SJCRH30 (cell line): ENCODE measurements around the gene ECEL1. TPM values are rescaled to one million over a fixed set of nuclear protein-coding genes. Genes with fewer than 3 reads are reported as not detected.

Source experiments
- DNase-seq, 2 experiments: peaks; one replicate each; pipeline ENCODE4 v3.0.0-alpha.2; 2015 to 2020
- H3K27ac ChIP-seq: fragments of 250-450 bp; sonication (Bioruptor Pico); 2 replicates; pipeline ENCODE4 v1.5.1; 2020; ENCODE audit warnings: mild to moderate bottlenecking, moderate library complexity
- H3K27me3 ChIP-seq: fragments of 250-450 bp; sonication (Bioruptor Pico); 2 replicates; pipeline ENCODE4 v1.5.1; 2020; ENCODE audit warnings: mild to moderate bottlenecking, moderate library complexity
- H3K36me3 ChIP-seq: fragments of 250-450 bp; sonication (Bioruptor Pico); 2 replicates; pipeline ENCODE4 v1.5.1; 2020; ENCODE audit warnings: mild to moderate bottlenecking, moderate library complexity
- H3K4me1 ChIP-seq: fragments of 250-450 bp; sonication (Bioruptor Pico); 2 replicates; pipeline ENCODE4 v1.5.1; 2020; ENCODE audit warnings: mild to moderate bottlenecking, moderate library complexity
- H3K4me3 ChIP-seq: fragments of 250-450 bp; sonication (Bioruptor Pico); 2 replicates; pipeline ENCODE4 v1.5.1; 2020; ENCODE audit warnings: mild to moderate bottlenecking, moderate library complexity
- H3K9me3 ChIP-seq: fragments of 250-450 bp; sonication (Bioruptor Pico); replicated peaks from 2 replicates; pipeline ENCODE4 v1.5.1; 2020; ENCODE audit warnings: mild to moderate bottlenecking, moderate library complexity
- total RNA-seq: library from RNA; depleted of rRNA; stranded (reverse); fragments of >200 nt; shearing (Covaris generic); gene quantifications from 2 replicates; pipeline ENCODE4 v1.2.3, GENCODE V29; 2014

Gene ECEL1
- total RNA-seq, 1 experiment from 2014 or later: not detected

GRCh38 chr2:232496501-232497270 lies 9.1 kb upstream of the ECEL1 start:
- H3K36me3 ChIP-seq: no peaks in the 10 kb centered on the region
- no peaks in the 10 kb centered on the region for H3K9me3 ChIP-seq
- DNase-seq: no peak
- H3K4me1 ChIP-seq: no peaks in the 10 kb centered on the region
- H3K4me3 ChIP-seq: no peak overlapping the region
- no peak overlapping the region for H3K27ac ChIP-seq
- peaks cover 21% of the 10 kb centered on the region for H3K27me3 ChIP-seq

GRCh38 chr2:232495292-232495691 lies 7.7 kb upstream of the ECEL1 start:
- Histone ChIP-seq H3K4me3 (no peak overlapping the region), H3K9me3 (no peaks in the 10 kb centered on the region), H3K36me3 (no peaks in the 10 kb centered on the region), H3K4me1 (no peaks in the 10 kb centered on the region), H3K27ac (no peak overlapping the region), H3K27me3 (peaks cover 24% of the 10 kb centered on the region)
- DNase-seq: no peak

DNA sequence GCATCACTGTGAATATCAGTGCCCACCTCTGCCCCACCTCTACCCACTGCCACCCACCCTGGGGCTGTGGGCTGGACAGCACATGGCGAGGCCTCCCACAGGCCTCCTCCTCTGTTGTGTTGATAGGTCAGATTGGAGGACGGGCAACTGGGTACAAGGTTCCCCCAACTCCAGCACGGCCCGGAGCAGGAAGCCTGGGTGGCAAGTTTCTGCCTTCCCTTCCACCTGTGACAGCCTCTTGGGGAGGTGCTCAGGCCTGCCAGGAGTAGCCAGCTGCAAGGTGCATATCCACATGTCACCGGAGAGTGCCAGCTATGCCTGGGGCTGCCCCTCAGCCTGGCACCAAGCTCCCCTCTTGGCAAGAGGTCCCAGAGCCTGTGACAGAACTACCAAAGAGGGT lies 6.9 kb upstream of the ECEL1 start:
- Histone ChIP-seq H3K9me3 (no peaks in the 10 kb centered on the region), H3K36me3 (no peaks in the 10 kb centered on the region), H3K27me3 (peaks cover 32% of the 10 kb centered on the region), H3K4me1 (no peaks in the 10 kb centered on the region), H3K4me3 (no peak overlapping the region), H3K27ac (no peak overlapping the region)
- no peak for DNase-seq

- DNase-seq: no peak
- Histone ChIP-seq H3K36me3 (no peaks in the 10 kb centered on the region), H3K27ac (no peak overlapping the region), H3K4me3 (no peak overlapping the region), H3K4me1 (no peaks in the 10 kb centered on the region), H3K9me3 (no peaks in the 10 kb centered on the region), H3K27me3 (peaks cover 32% of the 10 kb centered on the region)
These were observed 6.3 kb upstream of the ECEL1 start for GRCh38 chr2:232493701-232494474.

GRCh38 chr2:232492963-232493700 lies 5.5 kb upstream of the ECEL1 start:
- no peak overlapping the region for H3K4me3 ChIP-seq
- H3K27me3 ChIP-seq: peaks cover 32% of the 10 kb centered on the region
- H3K27ac ChIP-seq: no peak overlapping the region
- no peaks in the 10 kb centered on the region for H3K36me3 ChIP-seq
- H3K9me3 ChIP-seq: no peaks in the 10 kb centered on the region
- H3K4me1 ChIP-seq: no peaks in the 10 kb centered on the region
- no peak for DNase-seq

DNA sequence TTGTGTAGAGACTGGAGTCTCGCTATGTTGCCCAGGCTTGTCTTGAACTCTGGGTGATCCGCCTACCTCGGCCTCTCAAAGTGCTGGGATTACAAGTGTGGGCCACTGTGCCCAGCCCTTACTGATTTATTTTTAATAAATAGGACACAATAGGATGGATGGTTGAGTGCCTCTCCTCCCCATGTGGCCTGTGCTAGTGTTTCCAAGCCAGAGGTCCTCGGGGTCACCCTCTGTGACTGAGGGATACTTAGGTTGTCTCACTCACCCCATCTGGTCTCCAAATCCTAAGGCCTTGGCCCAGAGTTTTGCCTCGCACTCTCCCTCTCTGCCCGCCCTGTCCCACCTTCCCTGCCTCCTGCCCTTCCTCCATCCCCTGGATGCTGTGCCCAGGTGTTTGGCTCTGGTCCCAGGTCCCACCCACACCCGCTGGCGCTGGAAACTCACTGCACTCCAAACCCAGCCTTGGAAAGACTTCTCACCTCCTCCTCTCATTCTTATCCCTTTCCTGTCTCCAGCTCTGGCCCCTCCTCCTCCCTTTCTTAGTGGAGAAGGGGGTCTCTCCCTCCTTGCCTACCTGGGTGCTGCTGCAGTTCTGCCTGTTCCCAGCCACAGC lies 4.7 kb upstream of the ECEL1 start:
- Histone ChIP-seq H3K27me3 (peaks cover 32% of the 10 kb centered on the region), H3K4me1 (no peaks in the 10 kb centered on the region), H3K9me3 (no peaks in the 10 kb centered on the region), H3K27ac (no peak overlapping the region), H3K36me3 (no peaks in the 10 kb centered on the region), H3K4me3 (no peak overlapping the region)
- no peak for DNase-seq

DNA sequence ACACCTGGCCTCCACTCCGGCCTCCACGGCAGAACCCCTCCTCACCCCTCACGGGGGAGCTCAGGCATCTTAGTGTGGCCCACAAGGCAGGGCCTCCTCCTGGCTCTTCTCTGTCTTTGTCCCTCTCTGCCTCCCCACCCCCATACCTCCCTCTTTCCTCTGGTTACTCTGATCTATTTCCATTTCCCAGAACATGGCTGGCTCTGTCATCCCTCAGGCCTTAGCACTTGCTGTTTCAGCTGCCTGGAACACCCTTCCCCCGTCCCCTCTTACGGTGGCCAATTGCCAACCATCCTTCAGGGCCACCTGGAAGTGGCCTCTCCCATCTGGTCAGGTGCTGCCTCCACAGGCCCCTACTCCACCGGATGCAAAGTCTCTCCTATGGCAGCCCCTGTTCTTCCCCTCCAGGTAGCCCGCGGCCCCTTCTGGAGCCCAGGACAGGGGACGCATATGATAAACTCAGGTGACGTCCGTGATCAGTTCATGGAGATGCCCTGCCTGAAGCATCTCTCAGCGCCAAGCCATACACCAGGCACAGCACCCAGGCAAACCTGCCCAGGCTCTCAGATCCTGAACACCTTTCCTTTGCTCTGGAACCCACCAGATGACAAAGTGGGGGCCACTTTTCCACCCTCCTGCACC lies 3.6 kb upstream of the ECEL1 start:
- no peak for DNase-seq
- Histone ChIP-seq H3K9me3 (no peaks in the 10 kb centered on the region), H3K27ac (no peak overlapping the region), H3K36me3 (no peaks in the 10 kb centered on the region), H3K4me1 (no peaks in the 10 kb centered on the region), H3K27me3 (peaks cover 30% of the 10 kb centered on the region), H3K4me3 (no peak overlapping the region)

- Histone ChIP-seq H3K4me3 (no peak overlapping the region), H3K9me3 (no peaks in the 10 kb centered on the region), H3K36me3 (no peaks in the 10 kb centered on the region), H3K4me1 (no peaks in the 10 kb centered on the region), H3K27ac (no peak overlapping the region), H3K27me3 (peaks cover 28% of the 10 kb centered on the region)
- DNase-seq: no peak
These were observed 2.8 kb upstream of the ECEL1 start for GRCh38 chr2:232490221-232491138.

DNA sequence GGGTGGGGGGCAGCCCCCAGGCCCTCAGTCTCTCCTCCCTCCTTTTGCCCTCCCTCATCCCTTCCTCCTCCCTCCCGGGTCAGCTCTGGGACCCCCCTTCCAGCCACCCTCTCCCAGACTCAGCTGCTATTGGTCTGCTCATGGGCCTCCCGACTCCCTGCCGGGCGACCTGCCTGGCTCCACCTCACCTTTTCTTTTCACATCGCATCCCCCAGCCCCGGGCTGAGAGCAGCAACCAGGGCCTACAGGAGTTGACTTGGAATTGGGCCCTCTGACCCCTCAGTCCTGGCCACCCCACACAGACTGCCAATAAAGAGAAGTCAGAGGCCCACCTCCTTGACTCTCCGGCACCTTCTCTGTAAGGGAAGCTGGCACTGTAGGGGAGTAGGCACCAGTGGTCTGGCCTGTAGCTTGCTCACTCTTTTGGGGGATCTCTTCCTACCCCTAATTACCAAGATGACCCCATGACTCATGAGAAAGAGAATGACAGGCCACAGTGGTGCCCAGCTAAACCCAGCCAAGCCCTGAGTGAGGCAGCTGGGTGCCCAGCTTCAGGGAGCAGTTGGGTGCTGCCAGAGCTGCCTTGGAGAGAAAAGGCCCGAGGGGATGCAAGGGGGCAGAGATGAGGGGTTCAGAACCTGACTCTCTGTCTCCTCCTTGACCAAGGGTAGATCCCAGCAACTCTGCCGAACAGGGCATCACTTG lies 2.0 kb upstream of the ECEL1 start:
- DNase-seq: no peak
- Histone ChIP-seq H3K4me1 (no peaks in the 10 kb centered on the region), H3K27me3 (peaks cover 25% of the 10 kb centered on the region), H3K27ac (no peak overlapping the region), H3K36me3 (no peaks in the 10 kb centered on the region), H3K4me3 (no peak overlapping the region), H3K9me3 (no peaks in the 10 kb centered on the region)

- H3K9me3 ChIP-seq: no peaks in the 10 kb centered on the region
- no peaks in the 10 kb centered on the region for H3K36me3 ChIP-seq
- no peak overlapping the region for H3K4me3 ChIP-seq
- no peak overlapping the region for H3K27ac ChIP-seq
- H3K27me3 ChIP-seq: peaks cover 22% of the 10 kb centered on the region; the same call in 1 of the 2 replicates
- H3K4me1 ChIP-seq: no peaks in the 10 kb centered on the region
- no peak for DNase-seq
These were observed 1.2 kb upstream of the ECEL1 start for GRCh38 chr2:232488721-232489300.

DNA sequence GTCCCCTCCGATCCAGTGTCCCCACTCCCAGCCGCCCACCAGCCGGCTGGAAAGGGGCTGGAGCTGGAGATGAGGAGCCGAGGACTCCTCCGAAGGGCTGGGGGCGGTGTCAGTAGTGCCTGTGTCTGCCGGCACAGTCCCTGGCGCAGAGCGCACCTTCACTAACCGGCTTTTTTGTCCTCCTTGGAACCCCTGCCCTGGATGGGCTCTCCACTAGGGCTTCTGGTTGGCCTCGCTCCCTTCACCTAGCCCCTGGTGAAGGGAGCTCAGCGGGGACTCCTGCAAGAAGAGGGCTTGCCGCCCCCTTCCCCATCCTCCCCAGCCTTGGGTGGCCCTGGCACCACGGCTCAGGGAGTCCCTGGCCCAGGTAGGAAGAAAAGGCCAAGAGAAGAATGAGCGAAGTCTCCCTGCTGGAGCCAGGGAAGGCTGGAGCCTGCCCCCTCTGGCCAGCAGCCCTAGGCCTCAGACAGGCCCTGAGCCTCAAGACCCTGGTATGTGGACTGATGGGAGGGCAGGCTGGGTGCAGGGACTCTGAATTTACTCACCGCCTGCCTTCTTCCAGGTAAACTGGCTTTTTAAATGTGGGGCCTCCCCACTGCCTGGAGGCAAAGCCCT lies 570 bp upstream of the ECEL1 start:
- H3K27ac ChIP-seq: no peak overlapping the region
- no peak overlapping the region for H3K4me3 ChIP-seq
- DNase-seq: no peak
- H3K27me3 ChIP-seq: peaks cover 22% of the 10 kb centered on the region; the same call in 1 of the 2 replicates
- H3K36me3 ChIP-seq: no peaks in the 10 kb centered on the region
- no peaks in the 10 kb centered on the region for H3K9me3 ChIP-seq
- no peaks in the 10 kb centered on the region for H3K4me1 ChIP-seq

GRCh38 chr2:232486558-232487384 lies 863 bp downstream of the ECEL1 start:
- peaks cover 18% of the 10 kb centered on the region for H3K27me3 ChIP-seq
- no peak overlapping the region for H3K27ac ChIP-seq
- no peaks in the 10 kb centered on the region for H3K4me1 ChIP-seq
- no peaks in the 10 kb centered on the region for H3K36me3 ChIP-seq
- H3K9me3 ChIP-seq: no peaks in the 10 kb centered on the region
- no peak for DNase-seq
- H3K4me3 ChIP-seq: no peak overlapping the region
